SU-DHL-6 (cell line): ENCODE measurements around the gene MAX.
A peak's percentile ranks its signal among the peaks of the same experiment; 100 is the strongest.

ENCODE experiments used
- H2AFZ ChIP-seq: fragments of 200-600 bp; sonication (generic); 2 replicates; pipeline ENCODE4 v1.6.1; 2014; ENCODE audit warnings: low read depth, mild to moderate bottlenecking, moderate library complexity, mixed read lengths, antibody characterized with exemption, low read length; ENCODE audit not compliant: severe bottlenecking
- H3F3A ChIP-seq: fragments of 200-600 bp; shearing (Covaris generic); 2 replicates; pipeline ENCODE4 v1.6.0; 2016; ENCODE audit warnings: antibody characterized with exemption, mild to moderate bottlenecking; ENCODE audit not compliant: insufficient read depth
- H3K27ac ChIP-seq: fragments of 200-600 bp; sonication (generic); 2 replicates; pipeline ENCODE4 v1.5.1; 2016; ENCODE audit warnings: low read depth, mild to moderate bottlenecking, low read length, moderate library complexity, mixed read lengths
- H3K27me3 ChIP-seq: fragments of 200-600 bp; sonication (generic), shearing (Covaris generic); 2 replicates; pipeline ENCODE4 v1.6.0; 2014; ENCODE audit warnings: mild to moderate bottlenecking, low read length
- H3K36me3 ChIP-seq: fragments of 200-600 bp; sonication (generic); 2 replicates; pipeline ENCODE4 v1.6.1; 2014; ENCODE audit warnings: mild to moderate bottlenecking, low read length, mixed read lengths
- H3K4me2 ChIP-seq: fragments of 300-600, 200-600 bp; shearing (Covaris generic), sonication (generic); 2 replicates; pipeline ENCODE4 v1.6.0; 2014; ENCODE audit warnings: low read length, low read depth, mild to moderate bottlenecking; ENCODE audit not compliant: poor library complexity, severe bottlenecking
- H3K4me3 ChIP-seq: fragments of 200-600 bp; sonication (generic); 2 replicates; pipeline ENCODE4 v1.5.1; 2014; ENCODE audit warnings: antibody characterized with exemption, low read length, mild to moderate bottlenecking, mixed read lengths; ENCODE audit not compliant: insufficient read depth, poor library complexity, severe bottlenecking
- H3K79me2 ChIP-seq: fragments of 200-600 bp; sonication (generic); 2 replicates; pipeline ENCODE4 v1.6.1; 2014; ENCODE audit warnings: mild to moderate bottlenecking, low read length, moderate library complexity; ENCODE audit not compliant: insufficient read depth
- H3K9ac ChIP-seq: fragments of 200-600 bp; sonication (generic); 2 replicates; pipeline ENCODE4 v1.7.0; 2014; ENCODE audit warnings: mild to moderate bottlenecking, low read length
- H3K9me2 ChIP-seq: fragments of 200-600 bp; sonication (generic); replicated peaks from 2 replicates; pipeline ENCODE4 v1.6.1; 2014; ENCODE audit warnings: low read length; ENCODE audit not compliant: insufficient read depth
- H3K9me3 ChIP-seq: fragments of 200-600 bp; sonication (generic); 2 replicates; pipeline ENCODE4 v1.6.1; 2014; ENCODE audit warnings: low read length, mixed read lengths; ENCODE audit not compliant: insufficient read depth
- H4K20me1 ChIP-seq: fragments of 200-600 bp; sonication (generic); 2 replicates; pipeline ENCODE4 v1.6.1; 2014; ENCODE audit warnings: low read depth, mild to moderate bottlenecking, antibody characterized with exemption, low read length, moderate library complexity, mixed read lengths
- CTCF ChIP-seq: fragments of 200-600 bp; sonication (generic); IDR thresholded peaks from one replicate; pipeline ENCODE4 v1.5.1; 2017; ENCODE audit warnings: antibody characterized with exemption, mild to moderate bottlenecking, low read length, moderate library complexity; ENCODE audit not compliant: insufficient read depth, poor library complexity, severe bottlenecking
- EZH2phosphoT487 ChIP-seq: fragments of 200-600 bp; sonication (generic), shearing (Covaris generic); conservative IDR thresholded peaks from 2 replicates; pipeline ENCODE4 v1.6.1; 2018; ENCODE audit warnings: mild to moderate bottlenecking, antibody characterized with exemption, low read length, moderate library complexity, mixed read lengths

MAX gene

DNA sequence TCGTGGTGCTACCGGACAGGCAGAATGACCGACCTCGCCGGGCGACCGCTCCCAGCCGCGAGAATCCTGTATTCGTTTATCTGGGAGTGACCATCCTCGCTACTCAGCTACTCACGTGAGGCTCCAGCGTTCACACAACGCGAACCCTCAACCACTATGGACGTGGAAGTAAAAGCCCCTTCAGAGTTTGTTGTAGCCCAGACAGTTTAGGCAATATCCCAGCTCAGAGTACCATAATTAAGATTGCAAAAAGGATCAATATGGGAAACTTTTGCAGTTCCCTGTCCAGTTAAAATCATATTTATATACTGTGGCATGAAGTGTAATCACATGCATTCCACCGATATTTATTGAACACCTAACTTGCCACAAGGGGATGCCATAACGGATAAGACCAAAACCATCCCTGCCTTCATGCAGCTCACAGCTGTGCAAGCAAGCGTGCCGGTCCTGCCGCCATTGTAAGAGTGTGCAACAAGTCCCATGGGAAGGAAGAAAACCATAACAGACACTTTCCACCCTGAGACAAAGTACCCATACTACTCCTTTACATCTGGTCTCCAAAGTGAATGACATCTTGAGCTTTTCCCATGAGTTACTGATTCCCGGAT, 938 bp upstream of the MAX start:
- Histone ChIP-seq H3K79me2 (peaks cover 35% of the 10 kb centered on the region), H3K27me3 (no peaks in the 10 kb centered on the region), H3K9me3 (no peaks in the 10 kb centered on the region), H3K4me3 (peak overlapping the region; percentile 82), H3K36me3 (no peaks in the 10 kb centered on the region; the same call in 1 of the 2 replicates), H2AFZ (peak overlapping the region; percentile 92), H3K9me2 (no peaks in the 10 kb centered on the region), H3K9ac (peak overlapping the region; percentile 66), H4K20me1 (0 out of 2 replicates have a peak, but pooled peaks cover 5% of the 10 kb centered on the region), H3F3A (peaks cover 9% of the 10 kb centered on the region; the same call in 1 of the 2 replicates), H3K27ac (no peak overlapping the region), H3K4me2 (peak overlapping the region; percentile 83)
- TF ChIP-seq CTCF = no peak
- TF ChIP-seq EZH2phosphoT487 = no peak

DNA sequence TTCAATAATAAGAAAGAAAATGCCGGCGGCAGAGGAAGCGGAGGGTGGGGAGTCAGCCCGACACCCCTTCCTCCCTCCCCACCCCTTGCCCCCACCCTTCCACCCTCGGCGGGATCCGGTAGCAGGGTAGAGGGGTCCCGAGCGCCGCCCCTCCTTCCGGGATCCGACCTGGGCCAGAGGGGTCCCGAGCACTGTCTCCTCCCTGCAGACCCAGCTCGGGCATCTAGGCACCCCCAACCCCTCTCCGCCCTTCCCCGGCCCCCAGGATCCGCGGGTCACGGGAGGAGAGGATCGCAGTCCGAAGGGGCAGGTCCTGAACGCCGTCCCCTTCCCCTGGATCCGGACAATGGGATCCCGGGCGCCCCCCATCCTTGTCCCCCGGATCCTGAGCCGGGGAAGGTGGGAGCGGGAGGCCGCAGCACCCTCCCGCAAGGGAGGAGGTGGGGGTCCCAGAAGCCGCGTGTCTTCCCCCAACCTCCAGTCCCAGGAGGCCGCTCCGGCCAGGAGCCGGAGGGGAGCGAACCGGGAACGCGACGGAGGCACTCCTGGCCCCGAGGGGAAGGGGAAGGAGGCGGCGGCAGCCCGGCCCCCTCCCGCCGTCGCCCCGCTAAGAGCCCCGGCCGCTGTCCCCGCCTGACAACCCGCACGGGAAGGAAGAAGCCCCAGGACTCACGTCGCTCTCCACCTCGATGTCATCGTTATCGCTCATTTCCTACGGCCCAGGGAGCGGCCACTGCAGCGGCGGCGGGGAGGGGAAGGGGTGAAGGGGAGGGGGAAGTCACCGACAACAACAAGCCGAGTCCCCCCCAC, 481 bp downstream of the MAX start:
- Histone ChIP-seq H3K27ac (peak overlapping the region; percentile 60), H3K4me2 (peak overlapping the region; percentile 100), H3K9me3 (no peaks in the 10 kb centered on the region), H2AFZ (peak overlapping the region; percentile 75), H3K79me2 (peaks cover 49% of the 10 kb centered on the region), H3K9me2 (no peaks in the 10 kb centered on the region), H3K9ac (peak overlapping the region; percentile 94), H3K27me3 (no peaks in the 10 kb centered on the region), H3F3A (peaks cover 9% of the 10 kb centered on the region; the same call in 1 of the 2 replicates), H3K36me3 (peaks cover 7% of the 10 kb centered on the region; the same call in 1 of the 2 replicates), H3K4me3 (peak overlapping the region; percentile 97), H4K20me1 (peaks cover 8% of the 10 kb centered on the region; the same call in 1 of the 2 replicates)
- TF ChIP-seq CTCF = no peak

DNA sequence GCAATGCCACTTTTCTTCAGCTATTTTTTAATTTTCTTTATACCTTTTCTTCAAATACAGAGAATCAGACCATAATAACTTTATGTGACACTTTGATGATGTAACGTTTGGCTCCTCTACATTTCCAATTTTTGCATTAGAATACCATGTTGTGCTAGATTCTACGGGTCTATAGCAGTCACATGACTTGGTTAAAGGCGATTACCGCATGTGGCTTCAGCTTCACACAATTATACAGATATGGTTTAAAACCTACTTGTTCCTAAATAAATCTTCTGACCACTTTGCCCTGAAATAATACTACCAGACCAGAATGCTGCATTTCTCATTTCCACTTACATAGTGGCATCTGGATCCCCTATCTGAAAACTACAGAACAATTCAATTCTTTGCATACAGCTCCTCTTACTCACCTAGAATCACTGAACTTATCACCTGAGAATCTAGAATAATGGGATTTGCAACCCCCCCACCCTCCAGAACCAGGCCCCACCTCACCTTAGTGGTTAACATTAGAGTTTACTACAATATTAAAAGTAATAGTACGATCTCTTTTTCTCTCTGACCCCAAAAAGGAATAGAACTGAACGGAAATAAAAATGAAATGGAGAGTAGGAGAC, 1.3 kb downstream of the MAX start:
- peak overlapping the region; percentile 52 for H2AFZ ChIP-seq
- peaks cover 57% of the 10 kb centered on the region for H3K79me2 ChIP-seq
- H3K9me2 ChIP-seq = no peaks in the 10 kb centered on the region
- H3K4me3 ChIP-seq = peak overlapping the region; percentile 97
- H3K27me3 ChIP-seq = no peaks in the 10 kb centered on the region
- no peaks in the 10 kb centered on the region for H3K9me3 ChIP-seq
- no peak for TF ChIP-seq EZH2phosphoT487
- TF ChIP-seq CTCF = no peak
- peak overlapping the region; percentile 94 for H3K9ac ChIP-seq
- peak overlapping the region; percentile 39 for H3K27ac ChIP-seq
- H3F3A ChIP-seq = peaks cover 9% of the 10 kb centered on the region; the same call in 1 of the 2 replicates
- H3K36me3 ChIP-seq = peaks cover 7% of the 10 kb centered on the region; the same call in 1 of the 2 replicates
- H4K20me1 ChIP-seq = peaks cover 8% of the 10 kb centered on the region; the same call in 1 of the 2 replicates
- H3K4me2 ChIP-seq = peak overlapping the region; percentile 100
